ENCODE measurements around the gene UROS. TPM values are rescaled to one million over a fixed set of nuclear protein-coding genes. Genes with fewer than 3 reads are reported as not detected.

Gene UROS
- total RNA-seq, 1 donor from 2014 or later: 38.1 TPM

DNA sequence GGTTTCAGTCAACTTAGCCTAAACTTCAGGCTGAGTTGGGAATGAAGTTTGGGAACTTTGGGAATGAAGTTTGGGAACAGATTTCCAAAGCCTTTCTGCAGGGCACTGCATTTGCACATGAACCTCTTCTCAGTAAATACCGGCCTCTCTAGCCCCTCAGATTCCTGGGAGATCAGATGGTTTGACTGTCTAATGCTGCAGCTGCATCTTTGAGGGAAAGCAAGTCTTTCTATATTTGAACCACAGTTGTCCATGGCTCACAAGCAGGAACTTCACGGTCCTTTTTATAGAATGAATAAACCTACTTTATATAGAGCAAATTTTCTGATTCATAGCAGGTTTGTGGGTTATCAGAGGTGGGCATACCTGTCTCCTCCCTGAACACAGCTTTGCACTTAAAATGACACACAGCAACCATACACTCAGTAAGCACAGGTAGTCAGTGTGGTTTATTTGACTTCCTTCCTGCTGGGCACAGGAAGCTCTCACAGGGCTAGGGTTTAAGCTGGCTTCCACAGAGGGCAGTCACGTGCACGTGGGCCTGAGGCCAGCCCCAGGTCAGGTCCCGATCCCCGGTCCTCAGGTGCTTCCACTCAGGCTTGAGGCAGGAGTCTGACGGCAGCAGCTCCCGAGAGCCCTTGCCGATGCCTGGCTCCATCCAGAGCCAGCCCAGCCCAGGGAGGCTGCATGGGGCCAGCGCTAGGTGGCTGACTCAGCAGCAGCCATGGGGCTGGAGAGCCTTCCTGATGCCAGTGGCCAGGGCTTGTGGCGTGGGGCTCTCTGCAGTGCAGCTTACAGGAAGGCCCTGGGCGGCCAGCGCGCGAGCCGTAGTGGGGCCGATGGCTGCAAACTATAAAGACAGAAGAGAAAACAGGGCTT, 34.7 kb downstream of the UROS start:
- TF ChIP-seq, protein P1, sequence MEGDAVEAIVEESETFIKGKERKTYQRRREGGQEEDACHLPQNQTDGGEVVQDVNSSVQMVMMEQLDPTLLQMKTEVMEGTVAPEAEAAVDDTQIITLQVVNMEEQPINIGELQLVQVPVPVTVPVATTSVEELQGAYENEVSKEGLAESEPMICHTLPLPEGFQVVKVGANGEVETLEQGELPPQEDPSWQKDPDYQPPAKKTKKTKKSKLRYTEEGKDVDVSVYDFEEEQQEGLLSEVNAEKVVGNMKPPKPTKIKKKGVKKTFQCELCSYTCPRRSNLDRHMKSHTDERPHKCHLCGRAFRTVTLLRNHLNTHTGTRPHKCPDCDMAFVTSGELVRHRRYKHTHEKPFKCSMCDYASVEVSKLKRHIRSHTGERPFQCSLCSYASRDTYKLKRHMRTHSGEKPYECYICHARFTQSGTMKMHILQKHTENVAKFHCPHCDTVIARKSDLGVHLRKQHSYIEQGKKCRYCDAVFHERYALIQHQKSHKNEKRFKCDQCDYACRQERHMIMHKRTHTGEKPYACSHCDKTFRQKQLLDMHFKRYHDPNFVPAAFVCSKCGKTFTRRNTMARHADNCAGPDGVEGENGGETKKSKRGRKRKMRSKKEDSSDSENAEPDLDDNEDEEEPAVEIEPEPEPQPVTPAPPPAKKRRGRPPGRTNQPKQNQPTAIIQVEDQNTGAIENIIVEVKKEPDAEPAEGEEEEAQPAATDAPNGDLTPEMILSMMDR (IDR thresholded peaks at IDR 0.05): no peak
- H3K9me3 ChIP-seq: no peaks in the 10 kb centered on the region
- DNase-seq (ENCODE audit: low spot score in 2 of 2): peak in 1 of 2 donors; percentile 55
- H3K27me3 ChIP-seq: no peaks in the 10 kb centered on the region
- H3K27ac ChIP-seq: no peak overlapping the region
- no peaks in the 10 kb centered on the region for H3K4me1 ChIP-seq
- peaks cover 22 to 42% of the 10 kb centered on the region in 2 donors for H3K36me3 ChIP-seq
- H3K4me3 ChIP-seq: no peak overlapping the region
- intact Hi-C loops (cut with DNase I): no loop called here

DNA sequence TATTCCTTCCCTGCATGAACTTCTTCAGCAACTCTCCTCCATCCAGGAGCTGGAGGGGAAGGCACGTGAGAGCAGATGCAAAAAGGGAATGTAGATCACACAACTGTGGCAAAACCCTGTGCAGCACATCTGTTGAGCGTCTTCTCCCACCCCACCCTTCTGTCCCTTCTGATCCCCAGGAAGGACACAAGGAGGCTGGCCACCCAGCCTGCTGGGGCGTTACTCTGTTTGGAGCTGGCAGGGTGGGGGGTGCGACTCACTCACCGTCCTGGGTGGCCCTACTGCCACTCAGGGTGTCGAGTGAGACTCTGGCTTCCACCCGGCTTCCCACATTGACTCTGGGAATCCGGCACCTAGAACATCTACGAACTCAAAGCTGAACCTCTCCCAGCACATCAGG, 37.3 kb downstream of the UROS start:
- Histone ChIP-seq H3K9me3 (no peaks in the 10 kb centered on the region), H3K36me3 (peaks cover 12 to 19% of the 10 kb centered on the region in 2 donors), H3K27ac (no peak overlapping the region), H3K4me3 (no peak overlapping the region), H3K4me1 (no peaks in the 10 kb centered on the region), H3K27me3 (no peaks in the 10 kb centered on the region)
- intact Hi-C loops (cut with DNase I): no loop called here
- TF ChIP-seq, protein P1 (IDR thresholded peaks at IDR 0.05): no peak
- DNase-seq (ENCODE audit: low spot score in 2 of 2): peak in 1 of 2 donors; percentile 22

DNA sequence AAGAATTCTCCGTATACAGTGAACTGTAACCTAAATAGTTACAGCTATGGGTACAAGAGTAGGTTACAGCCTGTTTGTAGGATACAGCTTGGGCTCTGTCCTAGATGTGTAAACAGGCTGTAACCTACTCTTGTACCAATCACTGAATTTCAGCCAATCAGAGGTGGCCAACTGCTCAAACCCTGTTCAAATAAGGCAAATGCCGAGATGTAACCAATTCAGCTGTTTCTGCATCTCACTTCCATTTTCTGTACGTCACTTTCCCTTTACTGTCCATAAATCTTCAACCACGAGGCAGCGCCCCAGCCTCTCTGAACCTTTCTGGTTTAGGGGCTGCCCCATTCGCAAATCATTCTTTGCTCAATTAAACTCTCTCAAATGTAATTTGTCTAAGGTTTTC, 39.1 kb downstream of the UROS start:
- TF ChIP-seq, protein P1 (IDR thresholded peaks at IDR 0.05): no peak
- no peak overlapping the region for H3K4me3 ChIP-seq
- intact Hi-C loops (cut with DNase I): no loop called here

DNA sequence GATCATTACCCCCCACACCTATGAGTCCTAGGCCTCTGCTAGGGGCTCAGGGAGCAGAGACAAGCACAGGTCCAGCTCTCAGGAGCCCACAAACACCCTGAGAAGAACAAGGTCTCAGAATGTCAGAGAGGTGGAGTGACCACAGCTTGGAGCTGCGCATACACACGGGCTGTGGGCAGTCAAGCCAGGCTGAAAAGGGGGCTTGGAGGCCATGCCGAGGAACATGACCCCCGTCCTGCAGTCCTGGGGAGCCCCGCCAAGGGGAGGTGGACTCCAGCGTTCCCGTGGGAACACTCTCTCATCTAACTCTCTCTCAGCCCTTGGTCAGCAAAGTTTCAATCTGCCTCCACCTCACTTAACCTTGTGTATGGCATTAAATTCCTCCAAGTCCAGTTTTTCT, 39.6 kb downstream of the UROS start:
- no peaks in the 10 kb centered on the region for H3K4me1 ChIP-seq
- no peak overlapping the region for H3K27ac ChIP-seq
- no peak for DNase-seq (ENCODE audit: low spot score in 2 of 2)
- H3K9me3 ChIP-seq: no peaks in the 10 kb centered on the region
- H3K4me3 ChIP-seq: no peak overlapping the region
- H3K36me3 ChIP-seq: peaks cover 2 to 4% of the 10 kb centered on the region in 2 donors
- TF ChIP-seq, protein P1 (IDR thresholded peaks at IDR 0.05): no peak
- no peaks in the 10 kb centered on the region for H3K27me3 ChIP-seq
- intact Hi-C loops (cut with DNase I): no loop called here

More for the DNA sequence above, 39.1 kb downstream of the UROS start:
- Histone ChIP-seq H3K27ac (no peak overlapping the region), H3K4me1 (no peaks in the 10 kb centered on the region), H3K9me3 (no peaks in the 10 kb centered on the region), H3K36me3 (peaks cover 7 to 8% of the 10 kb centered on the region in 2 donors), H3K27me3 (no peaks in the 10 kb centered on the region)
- DNase-seq (ENCODE audit: low spot score in 2 of 2): no peak

DNA sequence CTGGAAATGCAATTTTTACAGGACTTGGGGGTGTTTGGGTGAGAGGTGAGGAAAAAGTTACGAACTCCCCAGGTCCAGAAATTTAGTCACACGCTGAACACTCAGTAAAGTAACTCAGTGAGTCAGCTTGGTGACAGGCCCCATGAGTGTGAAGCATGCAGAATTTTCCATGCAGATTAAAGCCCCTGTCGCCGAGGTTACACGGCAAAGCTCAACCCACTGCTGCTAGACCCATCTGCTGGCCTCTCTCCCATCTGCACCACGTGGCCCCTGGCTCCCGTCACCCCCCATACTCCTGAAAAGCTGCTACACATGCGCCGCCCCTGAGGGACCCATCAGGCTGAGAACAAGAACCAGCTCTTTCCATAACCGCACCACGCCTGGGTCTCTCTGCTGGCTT, 40.4 kb downstream of the UROS start:
- TF ChIP-seq, protein P1 (IDR thresholded peaks at IDR 0.05): no peak
- H3K4me3 ChIP-seq: no peak overlapping the region
- no peaks in the 10 kb centered on the region for H3K4me1 ChIP-seq
- intact Hi-C loops (cut with DNase I): no loop called here
- H3K27me3 ChIP-seq: no peaks in the 10 kb centered on the region
- H3K36me3 ChIP-seq: no peaks in the 10 kb centered on the region
- no peaks in the 10 kb centered on the region for H3K9me3 ChIP-seq
- no peak overlapping the region for H3K27ac ChIP-seq
- no peak for DNase-seq (ENCODE audit: low spot score in 2 of 2)
